Keratinocyte (primary cell): ENCODE measurements around the gene CCM2. TPM values are rescaled to one million over a fixed set of nuclear protein-coding genes. Genes with fewer than 3 reads are reported as not detected.

Experiments used
- DNase-seq: peaks from one replicate; pipeline ENCODE4 v3.0.0-alpha.2; 2011; ENCODE audit warnings: low read depth, missing footprints, low spot score
- FAIRE-seq: peaks from 2 replicates; lab custom pipeline; 2011; peaks lifted over from hg19 to GRCh38; lab: Jason Lieb, UNC
- H2AFZ ChIP-seq: 2 replicates; pipeline ENCODE4 v1.6.0; 2012; ENCODE audit warnings: low read length, control low read depth, inconsistent platforms; ENCODE audit not compliant: control insufficient read depth
- H3K27ac ChIP-seq: 2 replicates; pipeline ENCODE4 v1.5.1; 2011; ENCODE audit warnings: low read length; ENCODE audit not compliant: control insufficient read depth, insufficient read depth
- H3K27me3 ChIP-seq: 3 replicates; pipeline ENCODE4 v1.6.0; 2011; ENCODE audit warnings: low read length; ENCODE audit not compliant: control insufficient read depth, insufficient read depth; ENCODE audit errors: extremely low read depth
- H3K36me3 ChIP-seq, 2 experiments: 2 replicates in 1 of 2; 3 replicates in 1 of 2; pipeline ENCODE4 v1.5.1; 2011; ENCODE audit warnings: low read length in 2 of 2, mild to moderate bottlenecking in 1 of 2; ENCODE audit not compliant: control insufficient read depth in 2 of 2, insufficient read depth in 2 of 2; ENCODE audit errors: extremely low read depth in 1 of 2
- H3K4me1 ChIP-seq: 3 replicates; pipeline ENCODE4 v1.5.1; 2011; ENCODE audit warnings: low read length; ENCODE audit not compliant: control insufficient read depth, insufficient read depth; ENCODE audit errors: extremely low read depth
- H3K4me2 ChIP-seq: 3 replicates; pipeline ENCODE4 v1.6.0; 2011; ENCODE audit warnings: low read depth, low read length; ENCODE audit not compliant: control insufficient read depth, insufficient read depth; ENCODE audit errors: extremely low read depth
- H3K4me3 ChIP-seq, 3 experiments: fragments of 200-600 bp in 1 of 3; sonication (generic) in 1 of 3; 2 replicates in 2 of 3; 3 replicates in 1 of 3; pipeline ENCODE4 v1.5.1; 2011 to 2016; ENCODE audit warnings: low read length in 3 of 3, mild to moderate bottlenecking in 3 of 3, control low read depth in 2 of 3, inconsistent platforms in 1 of 3, low read depth in 1 of 3, mixed read lengths in 1 of 3, mixed run types in 1 of 3, moderate library complexity in 1 of 3; ENCODE audit not compliant: control insufficient read depth in 2 of 3, insufficient read depth in 2 of 3; ENCODE audit errors: extremely low read depth in 1 of 3
- H3K79me2 ChIP-seq: 2 replicates; pipeline ENCODE4 v1.6.0; 2012; ENCODE audit warnings: low read length; ENCODE audit not compliant: control insufficient read depth, insufficient read depth
- H3K9ac ChIP-seq: 3 replicates; pipeline ENCODE4 v1.6.0; 2011; ENCODE audit warnings: low read length; ENCODE audit not compliant: control insufficient read depth, insufficient read depth; ENCODE audit errors: extremely low read depth
- H3K9me1 ChIP-seq: 3 replicates; pipeline ENCODE4 v1.6.0; 2011; ENCODE audit warnings: low read length; ENCODE audit not compliant: control insufficient read depth, insufficient read depth; ENCODE audit errors: extremely low read depth
- H3K9me3 ChIP-seq: 2 replicates; pipeline ENCODE4 v1.5.1; 2012; ENCODE audit warnings: low read depth, low read length; ENCODE audit not compliant: control insufficient read depth
- H4K20me1 ChIP-seq: 3 replicates; pipeline ENCODE4 v1.6.0; 2011; ENCODE audit warnings: low read length; ENCODE audit not compliant: control insufficient read depth, insufficient read depth; ENCODE audit errors: extremely low read depth
- EZH2 ChIP-seq: IDR thresholded peaks from one replicate; pipeline ENCODE4 v1.6.1; 2012; ENCODE audit warnings: inconsistent platforms, mild to moderate bottlenecking, low read length, moderate library complexity
- dilution Hi-C: fragments of 300-500 bp; cut with MboI; formaldehyde crosslinking; loops from one replicate; pipeline ENCODE4 v1.7.0; 2020; ENCODE audit warnings: low sequenced_read_pairs; ENCODE audit not compliant: extremely low pct_ligation_motif_present
- polyA plus RNA-seq, 5 experiments: library from polyadenylated mRNA; depleted of rRNA in 3 of 5; stranded (reverse) in 3 of 5; stranded (forward) in 1 of 5; unstranded in 1 of 5; fragments of >200 nt; gene quantifications; 1 replicate in 1 of 5; 2 replicates in 3 of 5; 3 replicates in 1 of 5; pipeline versions ENCODE4 v1.2.1 to v1.2.3, GENCODE V29; 2011 to 2012; ENCODE audit warnings: missing spikeins in 2 of 5, low read depth in 1 of 5, low replicate concordance in 1 of 5
- TF ChIP-seq, protein P1 (sequence below), 3 experiments: IDR thresholded peaks in 1 of 3; conservative IDR thresholded peaks in 1 of 3; optimal IDR thresholded peaks in 1 of 3; 2 replicates in 2 of 3; 3 replicates in 1 of 3; pipeline versions ENCODE3 to v1.5.1; 2011; ENCODE audit warnings: low read length in 3 of 3, mild to moderate bottlenecking in 3 of 3, moderate library complexity in 2 of 3, control low read depth in 1 of 3, inconsistent platforms in 1 of 3; ENCODE audit not compliant: insufficient read depth in 2 of 3; ENCODE audit errors: extremely low read depth in 1 of 3

CCM2 gene
- polyA plus RNA-seq, 1 donor (not counting 4 experiments of a cell fraction or from before 2014, with no cell fraction given), result 44.8 TPM

DNA sequence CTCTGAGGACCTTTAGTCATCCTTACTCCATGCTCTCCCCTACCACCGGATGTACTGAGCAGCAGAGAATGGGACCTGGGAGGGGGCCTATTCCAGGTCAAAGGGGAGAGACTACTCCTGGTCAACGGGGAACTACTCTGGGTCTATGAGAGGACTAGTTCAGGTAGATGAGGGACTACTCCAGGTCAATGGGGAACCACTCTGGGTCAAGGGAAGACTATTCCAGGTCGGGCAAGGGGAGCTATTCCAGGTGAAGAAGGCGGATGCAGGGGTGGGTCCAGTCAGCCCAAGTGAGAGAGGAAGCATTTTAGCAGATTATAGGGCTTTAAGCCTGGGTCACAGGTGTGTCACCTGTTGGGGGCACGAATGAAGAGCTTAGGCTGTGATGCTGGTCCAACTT, 35.4 kb downstream of the CCM2 start:
- no peak overlapping the region for H3K4me3 ChIP-seq
- FAIRE-seq, result no peak

DNA sequence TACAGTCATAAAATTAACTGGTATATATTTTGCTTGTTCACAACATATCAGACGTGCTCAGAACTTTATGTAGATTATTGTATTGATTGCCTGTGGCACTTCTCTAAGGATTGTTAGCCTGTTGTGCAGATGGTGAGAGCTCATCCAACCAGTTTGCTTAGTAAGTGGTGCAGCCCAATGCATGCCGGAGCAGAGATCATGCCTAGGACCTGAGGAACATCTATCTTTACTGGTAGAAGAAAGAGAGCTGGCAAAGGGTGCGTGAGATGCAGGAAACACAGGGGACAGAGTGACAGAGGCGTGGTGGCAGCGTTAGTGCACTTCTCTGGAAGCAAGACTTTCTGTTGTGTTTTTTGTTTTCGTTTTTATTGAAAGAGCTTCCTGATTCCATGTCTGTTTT, 35.9 kb downstream of the CCM2 start:
- dilution Hi-C loops, result no loop called here
- DNase-seq, result no peak
- peaks cover 51% of the 10 kb centered on the region for H3K4me1 ChIP-seq
- peak; percentile 67 for FAIRE-seq
- H4K20me1 ChIP-seq, result no peaks in the 10 kb centered on the region
- H3K9ac ChIP-seq, result no peak overlapping the region
- H3K4me2 ChIP-seq, result peak overlapping the region; percentile 54
- H3K79me2 ChIP-seq, result peaks cover 43% of the 10 kb centered on the region
- peak overlapping the region; percentile 33 for H2AFZ ChIP-seq
- H3K9me3 ChIP-seq, result no peaks in the 10 kb centered on the region
- H3K9me1 ChIP-seq, result peaks cover 2% of the 10 kb centered on the region
- no peak overlapping the region for H3K27ac ChIP-seq
- H3K27me3 ChIP-seq, result no peaks in the 10 kb centered on the region
- TF ChIP-seq EZH2, result no peak
- TF ChIP-seq, protein P1, sequence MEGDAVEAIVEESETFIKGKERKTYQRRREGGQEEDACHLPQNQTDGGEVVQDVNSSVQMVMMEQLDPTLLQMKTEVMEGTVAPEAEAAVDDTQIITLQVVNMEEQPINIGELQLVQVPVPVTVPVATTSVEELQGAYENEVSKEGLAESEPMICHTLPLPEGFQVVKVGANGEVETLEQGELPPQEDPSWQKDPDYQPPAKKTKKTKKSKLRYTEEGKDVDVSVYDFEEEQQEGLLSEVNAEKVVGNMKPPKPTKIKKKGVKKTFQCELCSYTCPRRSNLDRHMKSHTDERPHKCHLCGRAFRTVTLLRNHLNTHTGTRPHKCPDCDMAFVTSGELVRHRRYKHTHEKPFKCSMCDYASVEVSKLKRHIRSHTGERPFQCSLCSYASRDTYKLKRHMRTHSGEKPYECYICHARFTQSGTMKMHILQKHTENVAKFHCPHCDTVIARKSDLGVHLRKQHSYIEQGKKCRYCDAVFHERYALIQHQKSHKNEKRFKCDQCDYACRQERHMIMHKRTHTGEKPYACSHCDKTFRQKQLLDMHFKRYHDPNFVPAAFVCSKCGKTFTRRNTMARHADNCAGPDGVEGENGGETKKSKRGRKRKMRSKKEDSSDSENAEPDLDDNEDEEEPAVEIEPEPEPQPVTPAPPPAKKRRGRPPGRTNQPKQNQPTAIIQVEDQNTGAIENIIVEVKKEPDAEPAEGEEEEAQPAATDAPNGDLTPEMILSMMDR (optimal IDR thresholded peaks at IDR 0.05 in 1 of 3, IDR thresholded peaks at IDR 0.05 in 1 of 3, conservative IDR thresholded peaks at IDR 0.05 in 1 of 3; ENCODE audit: extremely low read depth in 1 of 3, insufficient read depth in 2 of 3, low read length in 3 of 3), result no peak
- peaks cover 5 to 16% of the 10 kb centered on the region in 2 experiments for H3K36me3 ChIP-seq
- H3K4me3 ChIP-seq, result no peak overlapping the region

More for the DNA sequence above, 35.4 kb downstream of the CCM2 start:
- Histone ChIP-seq H3K36me3 (peaks cover 5 to 11% of the 10 kb centered on the region in 2 experiments), H3K27ac (no peak overlapping the region), H3K79me2 (peaks cover 45% of the 10 kb centered on the region), H3K9ac (no peak overlapping the region), H3K4me1 (peaks cover 51% of the 10 kb centered on the region), H3K27me3 (no peaks in the 10 kb centered on the region), H3K4me2 (peak overlapping the region; percentile 54), H3K9me1 (peaks cover 2% of the 10 kb centered on the region), H3K9me3 (no peaks in the 10 kb centered on the region), H4K20me1 (no peaks in the 10 kb centered on the region), H2AFZ (no peak overlapping the region)
- dilution Hi-C loops, result no loop called here
- no peak for DNase-seq
- no peak for TF ChIP-seq EZH2
- TF ChIP-seq, protein P1 (optimal IDR thresholded peaks at IDR 0.05 in 1 of 3, IDR thresholded peaks at IDR 0.05 in 1 of 3, conservative IDR thresholded peaks at IDR 0.05 in 1 of 3; ENCODE audit: extremely low read depth in 1 of 3, insufficient read depth in 2 of 3, low read length in 3 of 3), result no peak
